Activated T-cell treated with anti-CD3 and anti-CD28 coated beads for 1 hour (primary cell): ENCODE data around the gene CPXM2.

ENCODE experiments used
- DNase-seq: peaks from one replicate; pipeline ENCODE4 v3.0.0-alpha.2; 2020; ENCODE audit warnings: low read depth

Gene CPXM2

GRCh38 chr10:123771877-123772644, 119.5 kb downstream of the CPXM2 start:
- DNase-seq, result no peak

- no peak for DNase-seq
These were observed 122.0 kb downstream of the CPXM2 start for GRCh38 chr10:123769647-123770046.

GRCh38 chr10:123766761-123767160, 124.8 kb downstream of the CPXM2 start:
- DNase-seq, result no peak

DNA sequence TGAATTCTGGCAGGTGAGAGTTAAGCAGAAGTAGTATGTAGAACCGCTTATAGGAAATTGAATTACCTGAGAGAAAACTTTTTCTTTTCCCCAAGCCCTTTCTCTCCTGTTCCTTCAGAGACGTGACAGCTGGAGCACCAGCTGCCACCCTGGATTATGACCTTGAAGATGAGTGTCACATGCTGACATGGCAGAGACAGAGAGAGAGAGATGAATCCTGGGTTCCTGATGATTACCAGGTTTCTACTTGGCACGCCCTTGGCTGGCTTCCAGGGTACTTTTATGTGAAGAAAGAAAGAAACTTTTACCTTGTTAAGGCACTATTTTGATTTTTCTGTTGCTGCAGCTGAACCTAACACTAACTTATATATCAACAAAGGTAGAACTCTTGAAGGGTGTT, 125.6 kb downstream of the CPXM2 start:
- DNase-seq, result no peak

DNA sequence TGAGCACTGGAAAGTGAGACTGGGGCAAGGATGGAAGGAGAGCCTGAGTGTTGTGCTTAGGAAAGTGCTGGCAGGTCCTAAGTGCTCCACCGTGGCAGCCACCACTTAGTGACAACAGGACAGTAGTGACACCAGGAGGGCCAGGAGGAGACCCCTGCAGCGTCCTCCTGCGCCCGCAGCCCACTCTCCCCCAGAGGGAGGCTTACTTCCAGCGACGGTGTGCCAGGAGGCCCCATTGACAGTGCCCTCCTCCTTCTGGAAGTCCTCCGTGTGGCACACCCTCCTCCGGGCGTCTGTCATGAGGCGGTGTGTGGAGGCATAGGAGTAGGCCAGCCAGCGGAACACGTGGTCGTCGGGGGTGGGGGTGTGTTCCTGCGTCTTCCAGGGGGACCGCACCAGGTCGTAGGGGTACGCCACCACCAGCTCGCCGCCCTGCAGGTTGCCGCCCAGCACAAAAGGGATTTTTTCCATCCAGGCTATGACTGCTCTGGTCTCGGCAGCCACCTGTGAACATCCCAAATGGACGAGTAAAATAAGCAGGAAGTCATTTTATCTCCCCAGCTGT, 129.9 kb downstream of the CPXM2 start:
- no peak for DNase-seq

DNA sequence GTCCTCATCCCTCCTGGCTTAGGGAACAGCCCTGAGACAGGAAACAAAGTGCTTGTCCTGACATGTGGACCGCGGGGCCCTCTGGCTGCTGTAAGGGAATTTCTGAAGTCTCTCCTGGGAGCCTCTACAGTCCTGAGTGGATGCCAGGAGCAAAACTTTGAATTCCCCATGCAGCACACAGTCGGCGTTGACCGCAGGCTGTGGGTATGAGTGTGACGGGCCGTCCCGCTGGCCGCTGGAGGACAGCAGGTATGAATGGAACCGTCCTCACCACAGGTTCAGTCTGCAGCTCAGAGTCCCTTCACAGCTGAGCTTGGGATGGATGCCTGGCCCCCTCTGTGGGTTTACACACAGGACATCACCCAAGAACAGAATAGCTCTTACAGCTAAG, 130.6 kb downstream of the CPXM2 start:
- DNase-seq, result no peak

DNA sequence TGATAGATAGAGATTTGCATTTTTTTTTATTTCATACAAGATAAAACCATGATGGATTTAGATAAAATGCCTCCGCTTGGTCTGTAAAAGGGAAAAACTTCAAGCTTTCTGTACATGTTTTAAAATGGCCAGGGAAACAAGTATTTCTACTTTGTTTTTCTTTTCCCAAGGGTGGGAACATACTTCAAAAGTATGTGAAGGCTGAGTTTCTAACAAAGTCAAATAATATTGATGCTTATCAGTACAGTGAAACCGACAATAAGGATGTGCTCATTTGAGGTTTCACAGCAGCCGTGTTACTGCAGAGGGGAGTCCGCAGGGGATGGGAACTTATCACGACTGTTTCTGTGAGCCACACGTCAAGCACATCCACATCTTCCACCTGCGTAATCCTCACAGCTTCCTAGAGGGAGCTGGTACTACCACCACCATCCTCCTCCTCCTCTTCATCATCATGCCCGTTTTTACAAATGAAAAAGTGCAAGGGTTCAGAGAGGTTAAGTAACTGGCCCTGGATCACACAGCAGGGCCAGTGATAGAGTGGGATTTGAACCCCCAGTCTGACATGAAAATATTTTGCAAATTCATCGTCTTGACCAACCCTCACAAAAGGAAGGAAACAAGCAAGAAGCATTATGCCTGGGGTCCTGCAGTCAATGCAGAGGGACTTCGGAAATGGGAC, 131.1 kb downstream of the CPXM2 start:
- no peak for DNase-seq

GRCh38 chr10:123759501-123760031, 132.0 kb downstream of the CPXM2 start:
- no peak for DNase-seq

GRCh38 chr10:123759041-123759440, 132.6 kb downstream of the CPXM2 start:
- no peak for DNase-seq

- DNase-seq, result no peak
These were observed 133.8 kb downstream of the CPXM2 start for GRCh38 chr10:123757853-123758252.

DNA sequence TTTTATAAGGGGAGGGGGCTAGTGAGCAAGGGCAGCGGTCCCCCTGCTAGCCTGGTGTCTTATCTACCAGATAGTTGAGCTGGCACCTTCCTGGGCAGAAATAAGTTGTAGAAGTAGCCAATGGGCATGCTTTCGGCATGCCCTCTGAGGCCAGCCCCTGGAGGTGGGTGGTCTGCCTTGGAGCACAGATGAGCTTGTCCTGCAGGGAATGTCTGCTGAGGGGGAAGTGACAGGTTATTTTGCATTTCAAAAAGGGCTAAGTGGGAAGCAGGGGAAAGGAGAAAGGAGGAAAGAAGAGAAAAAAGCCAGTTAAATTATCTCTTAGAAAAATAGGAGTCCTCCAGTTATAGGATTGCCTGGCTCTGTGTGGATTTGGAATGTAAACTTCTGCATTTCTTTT, 136.5 kb downstream of the CPXM2 start:
- no peak for DNase-seq

DNA sequence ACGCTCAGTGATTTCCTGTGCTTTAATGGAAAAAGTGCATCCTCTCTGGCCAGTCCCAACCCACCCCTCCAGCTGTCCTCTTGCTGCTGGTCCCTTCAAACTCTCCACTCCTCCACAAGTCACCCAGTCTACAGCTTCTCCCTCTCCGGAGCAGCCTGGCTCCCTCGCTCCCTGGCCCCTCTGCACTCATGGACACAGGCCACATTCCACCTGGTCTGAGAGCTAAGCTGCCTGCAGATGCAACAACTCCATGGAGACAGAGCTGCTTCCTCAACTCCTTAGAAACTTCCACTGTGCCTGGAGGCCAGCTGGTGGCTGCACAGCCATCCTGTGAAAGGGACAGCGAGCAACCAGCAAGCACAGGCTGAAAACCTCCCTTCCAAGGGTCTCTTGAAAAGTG, 137.5 kb downstream of the CPXM2 start:
- DNase-seq, result no peak

- no peak for DNase-seq
These were observed 140.1 kb downstream of the CPXM2 start for GRCh38 chr10:123751342-123752134.

DNA sequence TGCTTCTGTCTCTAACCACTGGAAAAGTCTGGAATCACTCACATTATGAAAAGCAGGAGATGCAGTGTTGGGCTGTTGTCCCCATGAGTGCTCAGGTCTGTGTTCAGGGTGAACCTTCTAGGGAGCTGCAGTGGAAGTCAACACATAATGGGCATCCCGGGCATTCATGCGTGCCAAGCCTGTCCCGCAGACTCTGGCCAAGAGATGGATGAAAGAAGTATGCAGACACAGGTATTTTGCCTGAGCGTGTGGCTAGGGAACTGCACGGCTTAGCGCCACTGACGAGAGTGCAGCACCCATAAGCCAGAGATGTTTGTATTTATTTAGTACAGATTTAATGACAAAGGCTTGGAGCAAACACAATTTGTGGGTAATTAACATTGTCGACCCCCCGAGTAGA, 140.7 kb downstream of the CPXM2 start:
- DNase-seq, result no peak

DNA sequence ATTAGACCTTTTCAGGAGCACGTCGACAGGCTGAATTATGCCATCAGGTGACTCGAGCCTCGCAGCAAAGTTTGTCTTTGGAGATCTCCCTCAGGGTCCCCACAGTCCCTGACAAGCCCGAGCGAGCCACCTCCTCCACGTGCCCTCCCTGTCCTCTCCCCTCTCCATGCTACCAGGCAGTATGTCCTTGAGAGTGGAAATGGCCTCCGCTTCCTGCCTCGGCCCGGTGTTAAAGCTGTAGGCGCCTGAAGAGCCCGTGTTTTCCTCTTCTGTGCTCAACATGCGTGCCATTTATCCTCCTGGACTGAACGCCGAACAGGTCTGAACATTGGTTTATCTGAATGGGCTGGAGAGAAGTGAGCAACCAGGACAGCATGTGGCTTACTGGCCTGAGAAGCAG, 142.9 kb downstream of the CPXM2 start:
- no peak for DNase-seq

- DNase-seq, result no peak
These were observed 144.2 kb downstream of the CPXM2 start for GRCh38 chr10:123747426-123747825.

GRCh38 chr10:123746942-123747341, 144.7 kb downstream of the CPXM2 start:
- no peak for DNase-seq

DNA sequence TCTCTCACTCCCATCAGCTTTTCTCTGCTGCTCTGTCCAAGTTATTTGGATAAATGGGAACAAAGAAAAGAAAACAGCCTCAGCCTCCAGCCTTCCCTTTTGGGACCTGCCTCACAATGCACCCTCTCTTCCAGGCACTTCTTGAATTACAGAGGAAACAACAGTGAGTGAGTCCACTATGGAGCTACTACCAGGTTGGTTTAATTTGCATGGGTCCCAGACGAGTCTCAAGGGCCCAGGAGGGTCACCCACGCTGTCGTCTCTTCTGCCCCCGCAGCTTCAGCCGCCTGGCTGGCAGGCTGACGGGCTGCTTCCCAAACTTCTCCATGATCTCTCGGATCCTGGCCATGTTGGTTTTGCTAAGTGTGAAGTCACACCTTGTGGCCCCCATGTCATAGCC, 145.1 kb downstream of the CPXM2 start:
- DNase-seq, result no peak

GRCh38 chr10:123746061-123746460, 145.5 kb downstream of the CPXM2 start:
- no peak for DNase-seq

GRCh38 chr10:123744224-123744536, 147.4 kb downstream of the CPXM2 start:
- DNase-seq, result no peak

- DNase-seq, result no peak
These were observed 148.0 kb downstream of the CPXM2 start for GRCh38 chr10:123743441-123744223.
